ENCODE results near the gene MSANTD2. TPM values are rescaled to one million over a fixed set of nuclear protein-coding genes. Genes with fewer than 3 reads are reported as not detected.

Gene MSANTD2
- total and polyA plus RNA-seq, 2 experiments from 2014 or later, result 18.7 to 34.4 TPM

- TF ChIP-seq ETS1 (IDR thresholded peaks at IDR 0.05) (no peak), ZNF114 (CRISPR knock-in tag; IDR thresholded peaks at IDR 0.05) (no peak), JUNB (IDR thresholded peaks at IDR 0.05; ENCODE audit: unreplicated experiment) (no peak)
Observed at GRCh38 chr11:124727474-124727873, 72.7 kb downstream of the MSANTD2 start (continued).

GRCh38 chr11:124725719-124726105 lies 74.5 kb downstream of the MSANTD2 start:
- Histone ChIP-seq H3K4me3 (peak overlapping the region; percentile 29), H3K27me3 (ENCODE audit: insufficient read depth) (peaks cover 65% of the 10 kb centered on the region), H3F3A (replicated peaks; ENCODE audit: low read depth) (no peaks in the 10 kb centered on the region), H3K9me2 (ENCODE audit: insufficient read depth) (no peaks in the 10 kb centered on the region), H2AFZ (peak overlapping the region; percentile 40), H3K79me2 (replicated peaks; ENCODE audit: insufficient read depth) (no peaks in the 10 kb centered on the region), H4K20me1 (replicated peaks; ENCODE audit: insufficient read depth) (no peaks in the 10 kb centered on the region), H3K27ac (ENCODE audit: low read depth) (no peak overlapping the region), H3K4me2 (peak overlapping the region; percentile 37), H3K36me3 (ENCODE audit: insufficient read depth) (no peaks in the 10 kb centered on the region), H3K4me1 (ENCODE audit: insufficient read depth) (peaks cover 31% of the 10 kb centered on the region)
- ATAC-seq, result peak; percentile 17; the same call in 2 of the 3 replicates
- Mint-ChIP-seq H3K27me3 (ENCODE audit: insufficient read depth, low read depth, poor library complexity) (peaks cover 43% of the 10 kb centered on the region), H3K4me1 (peaks cover 52% of the 10 kb centered on the region), H3K9me3 (no peaks in the 10 kb centered on the region), H3K36me3 (ENCODE audit: low read depth) (no peaks in the 10 kb centered on the region), H3K27ac (no peak overlapping the region), H3K4me3 (peak overlapping the region; percentile 44; the same call in 2 of the 3 replicates)
- DNase-seq (ENCODE audit: low spot score), result no peak
- TF ChIP-seq REST (IDR thresholded peaks at IDR 0.05; ENCODE audit: unreplicated experiment) (no peak), CTCF (conservative IDR thresholded peaks at IDR 0.05; ENCODE audit: low read depth in 2 of 2) (no peak), EZH2phosphoT487 (IDR thresholded peaks at IDR 0.05; ENCODE audit: unreplicated experiment) (no peak), JUNB (IDR thresholded peaks at IDR 0.05; ENCODE audit: unreplicated experiment) (no peak), EZH2 (IDR thresholded peaks at IDR 0.05; ENCODE audit: low read depth, unreplicated experiment) (no peak), ZNF462 (CRISPR knock-in tag; IDR thresholded peaks at IDR 0.05) (no peak), CREB1 (CRISPR knock-in tag; IDR thresholded peaks at IDR 0.05; ENCODE audit: low read depth) (no peak), ZNF114 (CRISPR knock-in tag; IDR thresholded peaks at IDR 0.05) (no peak), STAT1 (IDR thresholded peaks at IDR 0.05; ENCODE audit: unreplicated experiment) (no peak), NANOG (IDR thresholded peaks at IDR 0.05; ENCODE audit: borderline replicate concordance) (no peak), ZNF331 (CRISPR knock-in tag; IDR thresholded peaks at IDR 0.05; ENCODE audit: low read depth) (no peak)
